Measurements from ENCODE around the gene SMURF2.

Gene SMURF2

GRCh38 chr17:64500862-64501765 lies 161.0 kb downstream of the SMURF2 start:
- Histone ChIP-seq H3K36me3 (ENCODE audit: control insufficient read depth, insufficient read depth, low read length) (peaks cover 32% of the 10 kb centered on the region), H3K4me3 (replicated peaks; ENCODE audit: low read depth, low read length) (no peak overlapping the region), H3K27me3 (replicated peaks; ENCODE audit: control insufficient read depth, insufficient read depth, low read length) (no peaks in the 10 kb centered on the region)
- TF ChIP-seq CTCF (IDR thresholded peaks at IDR 0.05; ENCODE audit: insufficient read depth, low read length, poor library complexity, severe bottlenecking): no peak
- no peak for DNase-seq (ENCODE audit: extremely low read depth, insufficient read length)

- no peak for TF ChIP-seq CTCF (IDR thresholded peaks at IDR 0.05; ENCODE audit: insufficient read depth, low read length, poor library complexity, severe bottlenecking)
- Histone ChIP-seq H3K27me3 (replicated peaks; ENCODE audit: control insufficient read depth, insufficient read depth, low read length) (no peaks in the 10 kb centered on the region), H3K36me3 (ENCODE audit: control insufficient read depth, insufficient read depth, low read length) (peaks cover 32% of the 10 kb centered on the region), H3K4me3 (replicated peaks; ENCODE audit: low read depth, low read length) (no peak overlapping the region)
- no peak for DNase-seq (ENCODE audit: extremely low read depth, insufficient read length)
Measured at GRCh38 chr17:64500487-64500859, 161.6 kb downstream of the SMURF2 start.

GRCh38 chr17:64499805-64500486 lies 162.2 kb downstream of the SMURF2 start:
- Histone ChIP-seq H3K27me3 (replicated peaks; ENCODE audit: control insufficient read depth, insufficient read depth, low read length) (no peaks in the 10 kb centered on the region), H3K4me3 (replicated peaks; ENCODE audit: low read depth, low read length) (no peak overlapping the region), H3K36me3 (ENCODE audit: control insufficient read depth, insufficient read depth, low read length) (peaks cover 32% of the 10 kb centered on the region)
- no peak for DNase-seq (ENCODE audit: extremely low read depth, insufficient read length)
- TF ChIP-seq CTCF (IDR thresholded peaks at IDR 0.05; ENCODE audit: insufficient read depth, low read length, poor library complexity, severe bottlenecking): no peak

- H3K4me3 ChIP-seq (replicated peaks; ENCODE audit: low read depth, low read length): no peak overlapping the region
Measured at GRCh38 chr17:64498308-64499203, 163.6 kb downstream of the SMURF2 start.

More at GRCh38 chr17:64498308-64499203, 163.6 kb downstream of the SMURF2 start:
- TF ChIP-seq CTCF (IDR thresholded peaks at IDR 0.05; ENCODE audit: insufficient read depth, low read length, poor library complexity, severe bottlenecking): no peak
- DNase-seq (ENCODE audit: extremely low read depth, insufficient read length): no peak
- H3K36me3 ChIP-seq (ENCODE audit: control insufficient read depth, insufficient read depth, low read length): peaks cover 29% of the 10 kb centered on the region
- H3K27me3 ChIP-seq (replicated peaks; ENCODE audit: control insufficient read depth, insufficient read depth, low read length): no peaks in the 10 kb centered on the region
